Tibial nerve (tissue), 4 donors: ENCODE results near the gene BTRC.

Source experiments
- CTCF ChIP-seq, 5 experiments: fragments of 200-600 bp in 3 of 5; fragments of 450-650 bp in 2 of 5; sonication (generic) in 3 of 5; IDR thresholded peaks; one replicate each; pipeline ENCODE4 v1.5.1; 2016 to 2019; ENCODE audit warnings: antibody characterized with exemption in 5 of 5, mild to moderate bottlenecking in 3 of 5, moderate library complexity in 2 of 5
- EP300 ChIP-seq, 2 donors: sonication (generic); formaldehyde crosslinking; IDR thresholded peaks; one replicate each; pipeline ENCODE4 v1.6.1; 2017; ENCODE audit warnings: antibody characterized with exemption in 2 of 2, mild to moderate bottlenecking in 1 of 2
- POLR2A ChIP-seq, 2 donors: fragments of 450-650 bp; IDR thresholded peaks; one replicate each; pipeline ENCODE4 v1.6.1; 2017; ENCODE audit warnings: antibody characterized with exemption in 2 of 2, mild to moderate bottlenecking in 2 of 2, moderate library complexity in 2 of 2

GRCh38 chr10:101577121-101577871, 223.3 kb downstream of the BTRC start:
- TF ChIP-seq CTCF (IDR thresholded peaks at IDR 0.05), result no peak
- no peak for TF ChIP-seq POLR2A (IDR thresholded peaks at IDR 0.05)
- TF ChIP-seq EP300 (IDR thresholded peaks at IDR 0.05), result no peak
